Measurements from ENCODE around the gene F2RL2.

F2RL2 gene

GRCh38 chr5:76570153-76570552 lies 53.0 kb downstream of the F2RL2 start:
- 87 to 91% methylated on average over 3 to 4 of the region's 4 CpGs for WGBS, 2 experiments (ENCODE audit: insufficient coverage in 2 of 2)
- H3K9me3 ChIP-seq (ENCODE audit: control insufficient read depth, low read length) = no peaks in the 10 kb centered on the region
- H3K36me3 ChIP-seq (ENCODE audit: control insufficient read depth, insufficient read depth, low read length) = no peaks in the 10 kb centered on the region
- H3K4me1 ChIP-seq (ENCODE audit: control insufficient read depth, insufficient read depth, low read length, poor library complexity, severe bottlenecking) = no peaks in the 10 kb centered on the region
- no peak overlapping the region for H3K4me3 ChIP-seq (ENCODE audit: extremely low read depth, insufficient read depth, low read length, poor library complexity, severe bottlenecking)
- no peak overlapping the region for H3K27ac ChIP-seq (ENCODE audit: low read depth, low read length, severe bottlenecking)

Data from mesodermal cell (in vitro differentiated cells).